ENCODE data around the gene SPINT1. TPM values are rescaled to one million over a fixed set of nuclear protein-coding genes. Genes with fewer than 3 reads are reported as not detected.
A peak's percentile ranks its signal among the peaks of the same experiment; 100 is the strongest.

The SPINT1 gene
- total RNA-seq, 1 donor from 2014 or later: 96.8 TPM

- DNase-seq: no peak
- Histone ChIP-seq H3K9me3 (no peaks in the 10 kb centered on the region), H3K4me3 (no peak overlapping the region), H3K27me3 (no peaks in the 10 kb centered on the region), H3K4me1 (no peaks in the 10 kb centered on the region), H3K36me3 (no peaks in the 10 kb centered on the region), H3K27ac (no peak overlapping the region)
- intact Hi-C loops (cut with DNase I): no loop called here
- peak; percentile 55 for ATAC-seq
- no peak for TF ChIP-seq CTCF (IDR thresholded peaks at IDR 0.05)
Observed at GRCh38 chr15:40825661-40826422, 18.0 kb upstream of the SPINT1 start.

GRCh38 chr15:40826423-40827075 is 17.3 kb upstream of the SPINT1 start:
- H3K27ac ChIP-seq: no peak overlapping the region
- no peak for DNase-seq
- intact Hi-C loops (cut with DNase I): no loop called here

GRCh38 chr15:40828447-40829036 is 15.3 kb upstream of the SPINT1 start, which contains the start of gene PPP1R14D:
TSS of gene PPP1R14D (minus strand) at chr15:40828708. CDS start at chr15:40828641, 67 bp downstream.
- Histone ChIP-seq H3K27me3 (no peaks in the 10 kb centered on the region), H3K4me1 (no peaks in the 10 kb centered on the region), H3K27ac (no peak within 1 kb of the TSS), H3K36me3 (no peaks in the 10 kb centered on the region), H3K9me3 (no peaks in the 10 kb centered on the region), H3K4me3 (no peak within 1 kb of the TSS)
- DNase-seq: no peak
- no peak for TF ChIP-seq CTCF (IDR thresholded peaks at IDR 0.05)
- intact Hi-C loops (cut with DNase I): no loop called here
- no peak for ATAC-seq

More at GRCh38 chr15:40826423-40827075, 17.3 kb upstream of the SPINT1 start:
- H3K9me3 ChIP-seq: no peaks in the 10 kb centered on the region
- no peak overlapping the region for H3K4me3 ChIP-seq
- H3K36me3 ChIP-seq: no peaks in the 10 kb centered on the region
- TF ChIP-seq CTCF (IDR thresholded peaks at IDR 0.05): no peak
- no peak for ATAC-seq
- H3K4me1 ChIP-seq: no peaks in the 10 kb centered on the region
- H3K27me3 ChIP-seq: no peaks in the 10 kb centered on the region

- ATAC-seq (no peak), DNase-seq (no peak)
- no peak for TF ChIP-seq CTCF (IDR thresholded peaks at IDR 0.05)
- Histone ChIP-seq H3K4me3 (no peak overlapping the region), H3K36me3 (no peaks in the 10 kb centered on the region), H3K4me1 (no peaks in the 10 kb centered on the region), H3K27ac (no peak overlapping the region), H3K9me3 (no peaks in the 10 kb centered on the region), H3K27me3 (no peaks in the 10 kb centered on the region)
- intact Hi-C loops (cut with DNase I): no loop called here
Observed at GRCh38 chr15:40829115-40829514, 14.7 kb upstream of the SPINT1 start.

- Histone ChIP-seq H3K27ac (no peak overlapping the region), H3K36me3 (no peaks in the 10 kb centered on the region), H3K9me3 (no peaks in the 10 kb centered on the region), H3K27me3 (no peaks in the 10 kb centered on the region), H3K4me3 (no peak overlapping the region), H3K4me1 (no peaks in the 10 kb centered on the region)
- intact Hi-C loops (cut with DNase I): no loop called here
- no peak for TF ChIP-seq CTCF (IDR thresholded peaks at IDR 0.05)
- ATAC-seq: no peak
- no peak for DNase-seq
Observed at GRCh38 chr15:40830884-40831283, 13.0 kb upstream of the SPINT1 start.
